Embryonic facial prominence (tissue), 1 donor: Measurements from ENCODE around the gene KCNH4.
"Not testable (repeated sequence)": the region's sequence is repeated elsewhere in the genome, so short reads cannot be mapped to it uniquely, and the experiment has no call there.

Experiments
- DNase-seq: peaks from one replicate; pipeline ENCODE4 v3.0.0-alpha.2; 2016; ENCODE audit errors: extremely low spot score

The KCNH4 gene

DNA sequence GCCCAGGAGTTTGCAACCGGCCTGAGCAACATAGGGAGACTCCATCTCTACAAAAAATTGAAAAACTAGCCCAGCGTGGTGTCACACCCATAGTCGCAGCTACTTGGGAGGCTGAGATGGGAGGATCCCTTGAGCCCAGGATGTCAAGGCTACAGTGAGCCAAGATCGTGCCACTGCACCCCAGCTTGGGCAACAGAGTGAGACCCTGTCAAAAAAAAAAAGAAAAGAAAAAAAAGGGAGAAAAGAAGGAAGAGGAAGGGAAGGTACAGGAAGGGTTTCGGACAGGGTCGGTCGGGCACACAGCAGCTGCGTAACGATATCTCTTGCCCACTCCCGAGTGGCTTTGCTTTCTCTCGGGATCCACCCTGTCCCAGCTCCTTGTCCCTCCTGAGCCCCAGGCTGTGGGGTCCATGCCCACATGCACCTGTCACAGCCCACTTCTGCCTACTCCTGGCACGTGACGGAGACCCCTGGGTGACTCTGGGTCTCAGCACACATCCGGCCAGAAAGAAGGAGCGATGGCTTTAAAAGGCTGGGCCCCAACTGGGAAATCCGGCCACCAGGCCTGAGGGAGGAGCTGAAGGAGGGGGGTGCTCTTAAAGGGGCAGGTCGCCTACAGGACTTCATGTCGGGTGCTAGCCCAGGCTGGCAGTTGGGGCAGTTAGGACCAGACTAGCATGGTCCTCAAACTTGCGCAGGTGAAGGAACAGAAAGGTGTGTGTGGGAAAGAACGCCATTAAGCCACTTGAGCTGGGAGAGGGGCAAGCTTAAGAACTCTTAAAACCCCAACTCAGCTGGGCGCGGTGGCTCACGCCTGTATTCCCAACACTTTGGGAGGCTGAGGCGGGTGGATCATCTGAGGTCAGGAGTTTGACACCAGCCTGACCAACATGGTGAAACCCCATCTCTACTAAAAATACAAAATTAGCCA is 13.3 kb upstream of the KCNH4 start, which contains the start of gene GHDC:
Gene GHDC, minus strand, starts transcription at position 526 of the 931 bp plus-strand sequence. CDS start 913 bp downstream, outside the sequence.
- DNase-seq = peak; percentile 39

DNA sequence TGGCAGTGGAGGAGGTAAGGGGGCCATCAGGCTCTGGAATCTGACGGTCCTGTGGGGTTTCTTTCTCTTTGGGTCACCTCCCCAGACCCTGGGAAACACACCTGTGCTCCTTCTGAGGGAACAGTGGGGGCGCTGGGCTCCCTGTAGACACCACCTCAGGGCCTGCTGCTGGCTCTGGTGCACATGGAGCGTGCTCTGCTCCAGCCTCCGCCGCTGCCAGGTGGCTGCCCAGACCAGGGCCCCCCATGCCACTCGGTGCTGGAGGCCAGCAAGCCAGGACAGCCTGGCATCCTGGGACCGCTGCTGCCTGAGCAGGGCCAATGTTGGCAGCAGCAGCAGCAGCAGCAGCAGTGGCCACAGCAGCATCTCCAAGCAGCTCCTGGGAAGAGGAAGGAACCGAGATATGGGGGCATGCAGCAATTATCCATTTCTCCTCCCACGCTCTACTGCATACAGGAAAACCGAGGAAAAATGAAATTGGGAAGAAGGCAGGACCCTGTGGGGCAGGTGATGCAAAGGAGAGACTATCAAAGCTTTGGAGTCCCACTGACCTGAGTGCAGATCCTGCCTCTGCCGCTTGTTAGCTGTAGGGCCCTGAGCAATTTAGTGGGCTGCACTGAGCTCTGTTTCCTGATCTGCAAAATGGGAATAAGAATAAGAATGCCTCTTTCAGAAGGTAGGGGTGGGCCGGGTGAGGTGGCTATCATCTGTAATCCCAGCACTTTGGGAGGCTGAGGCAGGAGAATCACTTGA is 12.4 kb upstream of the KCNH4 start:
- DNase-seq = no peak

DNA sequence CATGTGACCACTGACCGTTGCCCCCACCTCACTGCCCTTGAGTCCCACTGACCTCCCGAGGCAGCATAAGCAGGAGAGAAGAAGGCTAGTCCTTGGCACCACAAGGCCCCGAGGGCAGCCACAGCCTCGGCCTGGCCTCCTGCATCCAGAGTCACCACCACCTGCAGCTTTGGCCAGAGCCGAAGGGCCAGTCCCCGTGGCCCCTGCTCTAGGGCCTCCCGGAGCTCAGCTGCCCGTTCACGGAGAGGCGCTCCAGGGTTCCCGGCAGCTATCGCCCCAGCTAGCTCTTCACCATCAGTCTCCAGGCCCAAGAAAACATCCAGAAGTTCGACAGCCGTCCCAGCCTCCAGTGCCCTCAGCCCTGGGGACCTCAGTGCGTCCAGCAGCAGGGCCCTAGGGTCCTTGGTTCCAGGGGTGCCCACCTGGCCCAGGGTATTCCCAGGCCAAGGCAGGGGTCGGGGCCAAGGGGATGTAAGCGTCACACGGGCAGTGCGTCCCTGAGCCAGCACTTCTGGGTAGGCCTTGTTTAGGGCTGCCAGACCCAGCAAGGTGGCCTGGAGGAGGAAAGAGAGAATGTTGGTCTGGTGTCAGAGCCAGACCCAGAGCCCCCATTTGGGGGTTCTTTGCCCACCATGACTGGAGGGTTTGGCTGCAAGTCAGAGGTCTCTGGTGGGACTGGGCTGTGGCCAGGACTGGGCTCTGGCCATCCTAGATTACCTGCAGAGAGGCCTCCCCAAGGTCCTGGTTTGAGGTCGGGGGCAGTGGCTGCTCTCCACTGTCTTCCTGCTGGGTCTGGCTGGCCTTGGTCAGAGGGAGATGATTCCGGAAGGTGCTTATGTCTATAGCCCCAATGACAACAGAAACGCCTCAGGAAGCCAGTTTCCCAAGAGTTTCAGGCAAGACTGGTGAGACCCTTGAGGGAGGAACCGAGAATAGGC is 11.5 kb upstream of the KCNH4 start:
- DNase-seq = no peak

DNA sequence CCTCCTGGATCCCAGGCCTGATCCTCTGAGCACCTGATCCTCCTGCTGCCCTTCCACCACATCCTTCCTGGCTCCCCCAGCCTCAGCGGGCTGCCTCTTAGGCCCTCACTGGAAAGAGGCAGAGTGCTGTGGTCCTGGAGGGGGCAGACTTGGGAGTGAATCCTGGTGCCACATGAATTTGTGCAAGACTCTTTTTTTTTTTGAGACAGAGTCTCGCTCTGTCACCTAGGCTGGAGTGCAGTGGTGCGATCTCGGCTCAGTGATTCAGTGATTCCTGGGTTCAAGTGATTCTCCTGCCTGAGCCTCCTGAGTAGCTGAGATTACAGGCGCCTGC is 10.3 kb upstream of the KCNH4 start:
- no peak for DNase-seq

DNA sequence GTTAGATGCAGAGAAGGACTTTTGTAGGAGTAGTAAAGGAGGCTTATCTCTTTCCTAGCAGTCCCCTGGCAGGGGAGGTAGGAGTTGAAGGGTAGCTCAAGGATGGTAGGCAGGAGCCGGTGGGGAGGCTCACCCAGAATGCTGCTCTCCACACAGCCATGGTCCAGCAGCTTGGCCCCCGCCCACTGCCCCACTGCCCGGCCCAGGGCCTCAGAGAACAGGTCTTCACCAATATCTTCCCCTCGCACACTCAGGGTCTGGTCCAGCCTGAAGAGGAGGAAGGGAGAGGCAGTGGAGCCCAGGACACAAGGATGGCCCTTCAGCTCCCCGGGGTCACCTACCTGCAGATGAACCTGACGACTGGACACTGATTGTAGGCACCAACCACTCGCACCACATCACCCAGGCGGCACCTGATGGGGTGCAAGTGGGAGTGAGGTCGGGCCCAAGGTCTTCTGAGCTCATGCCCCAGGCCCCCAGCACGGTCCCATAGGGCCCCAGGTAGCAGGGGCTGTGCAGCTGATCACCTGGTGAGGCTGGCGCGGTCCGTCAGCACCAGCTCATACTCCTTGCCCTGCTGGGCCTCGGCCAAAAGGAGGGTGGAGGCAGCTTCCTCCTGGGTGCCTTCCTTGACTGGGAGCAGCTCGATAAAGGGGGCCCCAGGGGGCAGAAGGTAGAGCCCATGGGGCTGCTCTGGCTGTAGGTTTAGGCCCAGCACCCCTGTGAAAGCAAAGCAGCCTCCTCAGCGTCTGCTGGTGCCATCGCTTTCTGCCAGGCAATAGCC is 9.7 kb upstream of the KCNH4 start:
- no peak for DNase-seq

DNA sequence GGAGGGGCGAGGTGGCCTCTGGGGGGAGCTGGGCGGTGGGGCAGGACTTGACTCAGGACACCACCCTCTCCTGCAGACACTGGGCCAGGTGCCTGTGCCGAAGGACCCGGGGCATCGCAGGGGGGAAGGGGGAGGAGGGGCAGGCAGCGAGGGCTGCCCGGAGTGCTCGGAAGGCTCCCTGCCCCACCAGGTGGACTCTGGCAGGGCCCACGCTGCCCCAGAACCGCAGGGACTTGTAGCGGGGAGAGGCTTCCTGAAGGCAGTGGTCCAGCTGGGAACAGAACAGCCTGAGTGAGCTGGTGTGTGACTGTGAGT is 8.7 kb upstream of the KCNH4 start:
- DNase-seq = no peak

DNA sequence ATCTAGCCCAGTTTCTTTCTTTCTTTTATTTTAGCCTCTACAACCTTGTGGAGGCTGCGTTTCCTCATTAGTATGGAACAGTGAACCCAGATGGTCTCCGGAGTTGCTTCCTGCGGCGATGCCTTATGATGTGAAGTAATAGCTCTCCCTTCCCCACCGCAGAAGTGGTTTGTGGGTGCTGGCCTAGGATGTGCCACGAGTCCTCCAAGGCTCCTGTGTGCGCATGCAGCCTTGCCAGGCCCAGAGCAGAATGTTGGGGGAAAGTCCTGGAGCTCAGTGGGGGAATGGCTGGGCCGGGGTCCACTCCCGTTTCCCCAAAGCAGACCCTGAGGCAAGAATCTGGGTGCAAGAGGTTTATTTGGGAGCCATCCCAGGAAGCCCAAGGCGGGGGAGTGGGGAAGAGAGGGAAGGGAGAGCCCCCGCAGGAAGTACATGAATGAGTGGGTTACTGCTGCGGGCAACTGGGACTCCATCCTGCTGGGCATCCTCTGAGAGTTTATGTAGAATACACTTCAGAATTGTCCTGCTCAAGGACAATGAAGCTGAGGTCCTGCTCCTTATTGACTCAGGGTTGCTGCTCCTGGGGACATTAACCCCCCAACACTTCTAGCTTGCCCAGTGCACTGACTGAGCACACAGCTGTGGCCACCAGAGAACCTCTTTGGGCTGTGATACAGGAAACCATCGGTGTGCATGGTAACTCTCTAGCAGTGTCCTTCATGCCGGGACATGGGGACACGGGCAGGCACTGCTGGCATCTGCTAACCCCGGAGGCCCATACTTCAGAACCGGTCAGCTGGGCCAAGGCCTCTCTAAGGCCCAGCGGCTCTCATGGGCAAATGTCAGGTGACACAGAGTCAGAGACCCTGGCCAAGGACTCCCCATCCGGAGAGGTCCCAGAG is 8.1 kb upstream of the KCNH4 start:
- no peak for DNase-seq

DNA sequence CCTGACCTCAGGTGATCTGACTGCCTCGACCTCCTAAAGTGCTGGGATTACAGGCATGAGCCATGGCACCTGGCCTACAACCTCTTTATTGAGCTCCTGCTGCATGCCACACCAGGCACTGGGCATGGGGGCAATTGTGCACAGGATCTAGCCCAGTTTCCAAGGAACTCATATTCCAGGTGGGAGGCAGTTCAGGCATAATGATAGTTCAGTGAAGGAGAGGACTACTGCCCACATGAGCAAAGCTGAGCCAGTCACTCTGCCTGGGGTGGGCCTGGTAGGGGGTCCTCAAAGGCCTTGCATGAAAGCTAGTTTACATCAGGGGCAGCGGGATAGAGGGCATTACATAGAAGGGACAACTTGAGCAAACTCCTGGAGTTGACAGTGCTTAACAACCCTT is 6.9 kb upstream of the KCNH4 start:
- no peak for DNase-seq

DNA sequence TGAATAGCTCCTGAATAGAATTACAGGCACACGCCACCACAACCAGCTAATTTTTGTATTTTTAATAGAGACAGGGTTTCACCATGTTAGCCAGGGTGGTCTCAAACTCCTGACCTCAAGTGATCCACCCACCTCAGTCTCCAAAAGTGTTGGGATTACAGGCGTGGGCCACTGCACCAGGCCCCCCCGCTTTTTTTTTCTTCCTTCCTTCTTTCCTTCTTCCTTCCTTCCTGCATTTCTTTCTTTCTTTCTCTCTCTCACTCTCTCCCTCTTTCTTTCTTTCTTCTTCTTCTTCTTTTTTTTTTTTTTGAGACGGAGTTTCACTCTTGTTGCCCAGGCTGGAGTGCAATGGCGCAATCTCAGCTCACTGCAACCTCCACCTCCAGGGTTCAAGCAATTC is 5.2 kb upstream of the KCNH4 start:
- DNase-seq = not testable (repeated sequence)

DNA sequence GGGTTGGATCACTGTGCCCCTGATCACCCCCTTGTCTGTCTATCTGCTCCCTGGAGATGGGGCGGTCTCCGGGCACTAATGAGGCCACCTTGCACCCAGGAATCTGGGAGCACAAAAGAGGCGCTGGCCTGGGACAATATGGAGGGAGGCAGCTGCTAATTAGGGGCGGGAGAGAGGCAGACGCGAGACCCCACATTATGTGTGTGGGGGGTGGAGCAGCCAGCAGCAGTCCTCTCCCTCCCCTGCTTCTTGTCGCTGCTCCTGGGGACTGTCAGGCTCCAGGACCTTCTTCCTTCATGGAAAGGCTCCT is 4.6 kb upstream of the KCNH4 start:
- no peak for DNase-seq

DNA sequence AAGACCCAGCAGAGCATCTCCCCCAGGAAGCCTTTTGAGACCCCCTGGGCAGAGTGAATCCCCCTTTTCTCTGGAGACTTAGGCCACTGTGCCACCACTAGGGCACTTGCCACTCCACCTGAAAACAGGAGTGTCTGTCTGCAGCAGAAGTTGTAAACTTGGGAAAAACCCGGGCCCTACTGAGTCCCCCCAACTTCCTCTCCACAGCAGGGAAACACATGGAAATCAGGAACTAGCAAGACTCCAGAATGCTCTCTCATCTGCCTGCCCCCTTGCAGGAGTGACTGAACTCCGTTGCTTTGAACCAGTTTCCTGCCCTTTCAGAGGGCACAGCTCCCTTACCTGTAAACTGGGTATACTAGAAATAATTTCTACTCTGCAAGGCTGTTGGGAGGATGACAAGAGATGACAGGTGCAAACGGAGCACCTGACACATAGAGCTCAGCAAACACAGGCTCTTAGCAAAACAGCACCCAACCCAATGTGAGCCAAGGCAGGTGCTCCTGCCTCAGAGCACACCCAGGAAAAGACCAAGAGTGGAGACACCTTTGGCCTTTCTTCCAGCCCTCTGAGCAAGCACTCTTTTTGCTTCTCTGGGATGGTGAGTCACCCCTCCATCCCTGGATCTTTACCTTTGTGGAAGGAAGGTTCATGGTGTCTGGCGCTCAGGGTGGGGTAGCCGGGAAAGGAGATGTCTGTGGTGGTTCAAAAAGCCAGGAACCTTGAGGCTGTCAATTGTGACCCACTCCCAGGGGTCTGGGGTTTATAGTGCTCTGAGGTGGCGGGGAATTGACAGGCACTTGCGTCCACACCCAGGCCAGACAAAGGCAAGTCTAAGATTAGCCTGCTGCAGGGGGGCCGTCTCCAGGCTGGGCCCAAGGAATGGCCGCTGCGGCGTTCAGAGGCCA is 4.0 kb upstream of the KCNH4 start, which contains the start of gene HCRT:
Gene HCRT, minus strand, starts transcription at position 740 of the 908 bp plus-strand sequence. Its CDS starts 87 bp downstream, at position 653.
- no peak for DNase-seq

DNA sequence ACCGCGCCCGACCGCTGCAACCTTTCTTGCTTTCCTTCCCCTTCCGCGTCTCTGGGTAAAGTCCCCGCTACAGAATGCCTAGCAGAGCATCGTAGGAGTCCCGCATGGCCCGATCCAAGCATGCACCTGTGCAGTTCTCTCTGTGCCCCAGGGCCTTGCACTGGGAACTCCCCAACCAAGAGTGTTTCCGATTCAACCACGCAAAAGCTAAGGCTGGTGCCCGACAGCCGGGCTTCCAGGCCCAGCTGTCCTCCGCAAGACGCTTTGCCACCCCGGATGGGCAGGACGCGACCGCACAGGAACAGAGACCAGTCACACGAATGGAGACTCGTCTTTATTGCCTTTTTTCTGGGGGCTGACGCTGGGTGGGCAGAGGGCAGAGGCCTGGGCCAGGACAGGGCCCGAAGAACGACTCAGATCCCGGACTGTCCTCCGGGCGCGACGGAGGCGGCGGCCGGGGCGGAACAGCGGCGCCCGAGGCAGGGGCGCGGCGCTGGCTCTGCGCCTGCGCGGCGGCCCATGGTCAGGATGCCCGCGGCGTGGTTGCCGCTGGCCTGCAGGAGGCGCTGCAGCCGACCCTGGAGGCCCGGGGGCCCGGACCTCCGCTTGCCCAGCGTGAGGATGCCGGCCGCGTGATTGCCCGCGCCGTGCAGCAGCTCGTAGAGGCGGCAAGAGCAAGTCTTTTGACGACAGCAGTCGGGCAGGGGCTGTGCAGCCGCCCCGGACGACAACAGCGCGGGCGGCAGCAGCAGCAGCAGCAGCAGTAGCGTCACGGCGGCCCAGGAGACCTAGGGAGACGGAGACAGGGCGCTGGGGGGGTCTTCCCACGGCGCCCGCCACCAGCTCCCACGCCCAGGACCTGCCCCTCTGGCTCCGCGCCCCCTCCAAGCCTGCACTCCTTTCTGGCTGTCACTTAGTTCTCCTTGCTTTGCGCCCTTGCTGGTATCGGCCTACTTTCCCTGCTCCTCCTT is 3.1 kb upstream of the KCNH4 start:
- DNase-seq = no peak

DNA sequence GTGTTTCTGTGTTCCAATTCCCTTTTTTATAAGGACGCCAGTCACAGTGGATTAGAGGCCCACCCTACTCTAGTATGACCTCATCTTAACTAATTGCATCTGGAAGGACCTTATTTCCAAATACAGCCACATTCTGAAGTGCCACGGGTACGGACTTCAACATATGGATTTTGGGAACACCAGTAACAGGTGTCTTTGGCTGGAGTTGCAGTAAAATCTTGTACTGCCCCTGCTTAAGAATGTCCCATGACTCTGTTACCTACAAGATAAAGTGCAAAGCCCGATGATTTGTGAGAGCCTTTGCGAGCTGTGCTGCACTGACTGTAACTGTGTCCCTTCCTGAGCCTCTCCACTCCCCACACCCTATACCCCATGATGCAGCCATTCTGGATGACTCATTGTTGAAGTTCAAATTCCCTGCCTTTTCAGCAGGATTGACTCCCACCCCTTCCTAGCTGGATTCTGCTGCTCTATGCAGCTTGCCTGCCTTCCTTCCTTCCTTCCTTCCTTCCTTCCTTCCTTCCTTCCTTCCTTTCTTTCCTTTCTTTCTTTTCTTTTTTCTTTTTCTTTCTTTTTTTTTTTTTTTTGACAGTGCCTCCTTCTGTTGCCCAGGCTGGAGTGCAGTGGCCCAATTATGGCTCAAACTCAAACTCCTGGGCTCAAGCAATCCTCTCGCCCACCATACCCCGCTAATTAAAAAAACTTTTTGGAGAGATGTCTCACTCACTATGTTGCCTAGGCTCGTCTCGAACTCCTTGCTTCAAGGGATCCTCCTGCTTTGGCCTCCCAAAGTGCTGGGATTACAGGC is 2.2 kb upstream of the KCNH4 start:
- no peak for DNase-seq

DNA sequence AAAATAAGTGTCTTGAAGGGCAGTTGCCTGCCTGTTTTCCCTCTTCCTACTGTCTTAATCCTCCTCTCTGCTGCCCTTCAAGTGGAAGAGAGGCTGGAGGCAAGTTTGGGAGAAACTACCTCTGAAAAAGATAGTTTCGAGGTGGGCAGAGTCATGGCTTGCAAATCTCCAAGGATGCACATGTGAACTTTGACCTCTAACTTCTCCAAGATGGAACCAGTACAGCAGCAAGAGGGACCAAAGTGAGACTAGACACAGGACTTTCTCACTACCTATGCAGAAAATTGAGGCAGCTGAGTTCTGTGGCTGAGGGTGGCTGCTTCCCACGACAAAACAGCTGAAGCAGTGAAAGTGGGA is 887 bp upstream of the KCNH4 start:
- DNase-seq = no peak

DNA sequence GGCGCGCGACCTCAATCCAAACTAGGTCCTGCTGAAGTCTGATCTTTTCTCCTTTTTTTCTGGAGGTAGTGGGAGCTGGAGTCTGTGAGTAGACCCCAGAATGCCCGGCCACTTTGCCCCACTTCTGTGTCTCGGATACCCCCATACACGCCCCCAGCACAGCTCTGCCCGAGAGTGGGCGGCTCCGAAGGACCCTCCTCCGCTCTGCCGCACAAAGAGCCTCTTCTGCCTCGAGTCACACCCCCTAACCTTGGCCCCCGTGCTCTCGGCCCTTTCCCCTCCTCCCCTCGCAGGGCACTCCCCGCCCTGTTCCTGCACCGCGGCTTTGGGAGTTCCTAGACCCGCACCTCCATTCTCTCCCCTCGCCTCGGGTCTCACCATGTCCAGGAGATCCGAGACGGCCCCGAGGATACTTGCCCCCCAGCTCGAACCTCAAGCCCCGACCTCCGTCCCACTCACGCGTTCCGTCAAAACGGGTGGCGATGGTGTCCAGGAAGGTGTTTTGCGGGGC is 476 bp downstream of the KCNH4 start:
- no peak for DNase-seq

DNA sequence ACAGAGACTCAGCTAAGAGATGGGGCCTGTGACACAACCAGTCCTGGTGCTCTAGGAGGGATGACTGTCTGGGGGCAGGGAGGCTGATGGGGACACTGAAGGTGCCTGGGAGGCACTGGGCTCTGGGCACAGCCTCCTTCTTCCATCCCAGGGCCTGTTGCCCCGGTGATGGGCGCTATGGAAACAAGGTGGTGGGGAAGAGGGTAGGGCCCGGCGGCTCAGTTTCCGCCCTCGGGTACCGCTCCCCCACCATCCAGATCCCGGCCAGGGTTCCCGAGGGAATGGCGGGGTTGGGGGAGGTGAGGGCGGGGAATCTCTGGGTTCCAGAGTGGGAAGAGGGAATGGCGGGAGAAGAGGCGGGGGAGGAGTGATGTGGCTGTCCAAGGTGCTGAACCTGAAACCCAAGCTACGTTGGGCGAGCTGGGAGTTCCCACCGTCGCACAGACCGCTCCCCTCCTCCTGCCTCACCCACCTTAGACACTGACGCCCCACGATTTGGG is 981 bp downstream of the KCNH4 start:
- peak; percentile 30 for DNase-seq

DNA sequence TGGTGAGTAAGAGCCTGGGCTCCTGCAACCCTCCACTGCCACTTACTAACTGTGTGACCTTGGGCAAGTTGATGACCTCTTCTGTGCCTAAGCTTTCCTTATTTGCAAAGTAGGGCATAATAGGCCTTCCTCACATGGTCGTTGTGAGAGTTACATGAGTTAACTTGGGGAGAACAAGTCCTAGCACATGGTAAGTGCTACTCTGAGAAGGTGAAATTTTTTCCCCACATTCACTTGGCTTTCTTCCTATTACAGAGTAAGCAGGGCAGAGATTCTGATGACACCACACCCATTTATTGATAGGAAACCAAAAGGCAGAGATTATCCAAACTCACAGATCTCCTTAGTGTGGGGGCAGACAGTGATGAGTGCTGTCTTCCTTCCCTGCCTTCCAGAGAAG is 1.6 kb downstream of the KCNH4 start:
- DNase-seq = no peak
